Caco-2 (cell line): ENCODE measurements around the gene KRT81. TPM values are rescaled to one million over a fixed set of nuclear protein-coding genes. Genes with fewer than 3 reads are reported as not detected.

Experiments
- BruUV-seq: library from RNA; stranded (reverse); fragments of 400-500 nt; replicated peaks from 2 replicates; lab custom pipeline; 2021; lab: Mats Ljungman, UMichigan
- CTCF ChIA-PET: fragments of 300-600 bp; sonication (Branson Sonifier 250); formaldehyde crosslinking; loops from one replicate; lab custom pipeline; 2022; ENCODE audit warnings: antibody characterized with exemption; lab: Charles Lee
- POLR2A ChIA-PET: fragments of 300-600 bp; sonication (Branson Sonifier 250); formaldehyde crosslinking; loops from one replicate; lab custom pipeline; 2022; ENCODE audit warnings: antibody characterized with exemption; lab: Charles Lee
- DNase-seq, 2 experiments: peaks; one replicate each; pipeline versions ENCODE4 v3.0.0 to v3.0.0-alpha.2; 2020 to 2022
- H3K27me3 ChIP-seq: replicated peaks from 2 replicates; pipeline ENCODE4 v1.6.0; 2011; ENCODE audit warnings: low read length; ENCODE audit not compliant: control insufficient read depth, insufficient read depth
- H3K36me3 ChIP-seq: 2 replicates; pipeline ENCODE4 v1.5.1; 2011; ENCODE audit warnings: low read length; ENCODE audit not compliant: control insufficient read depth, insufficient read depth
- H3K4me1 ChIP-seq: fragments of 250-450 bp; sonication (Bioruptor Pico); 2 replicates; pipeline ENCODE4 v1.5.1; 2020; ENCODE audit warnings: mild to moderate bottlenecking
- H3K4me3 ChIP-seq: 2 replicates; pipeline ENCODE4 v1.5.1; 2011; ENCODE audit warnings: low read depth, mild to moderate bottlenecking, control low read depth, low read length
- H3K9me3 ChIP-seq: fragments of 250-450 bp; sonication (Bioruptor Pico); 2 replicates; pipeline ENCODE4 v1.5.1; 2020; ENCODE audit warnings: mild to moderate bottlenecking, moderate library complexity
- H3K27ac Mint-ChIP-seq: one replicate; pipeline ENCODE4 v1.8.0; 2022; ENCODE audit warnings: mixed read lengths; ENCODE audit not compliant: unreplicated experiment
- H3K27me3 Mint-ChIP-seq: one replicate; pipeline ENCODE4 v1.8.0; 2022; ENCODE audit warnings: mixed read lengths; ENCODE audit not compliant: insufficient read depth, unreplicated experiment
- H3K36me3 Mint-ChIP-seq: one replicate; pipeline ENCODE4 v1.8.0; 2022; ENCODE audit warnings: mild to moderate bottlenecking, mixed read lengths; ENCODE audit not compliant: insufficient read depth, unreplicated experiment
- H3K4me1 Mint-ChIP-seq: one replicate; pipeline ENCODE4 v1.8.0; 2022; ENCODE audit warnings: low read depth, mixed read lengths; ENCODE audit not compliant: unreplicated experiment
- H3K4me3 Mint-ChIP-seq: one replicate; pipeline ENCODE4 v1.8.0; 2022; ENCODE audit warnings: mild to moderate bottlenecking, moderate library complexity, mixed read lengths; ENCODE audit not compliant: unreplicated experiment
- H3K9me3 Mint-ChIP-seq: one replicate; pipeline ENCODE4 v1.8.0; 2022; ENCODE audit warnings: mixed read lengths; ENCODE audit not compliant: unreplicated experiment
- intact Hi-C: fragments of 100-400 bp; cut with micrococcal nuclease; formaldehyde crosslinking; loops from one replicate; pipeline ENCODE4 v1.10.0; 2022; ENCODE audit not compliant: unreplicated experiment
- total RNA-seq: library from RNA; stranded (reverse); gene quantifications from 2 replicates; pipeline ENCODE4 v1.2.3, GENCODE V29; 2022
- TF ChIP-seq, protein P1 (sequence below), 2 experiments: fragments of 200-600 bp in 1 of 2; IDR thresholded peaks; 1 replicate in 1 of 2; 2 replicates in 1 of 2; pipeline versions ENCODE4 v1.5.1 to v1.8.0; 2011 to 2022; ENCODE audit warnings: antibody characterized with exemption in 1 of 2, control low read depth in 1 of 2, inconsistent platforms in 1 of 2, low read depth in 1 of 2, low read length in 1 of 2, mild to moderate bottlenecking in 1 of 2, moderate library complexity in 1 of 2; ENCODE audit not compliant: insufficient read depth in 1 of 2, severe bottlenecking in 1 of 2, unreplicated experiment in 1 of 2

KRT81 gene
- total RNA-seq, 1 experiment from 2014 or later: 0.45 TPM

DNA sequence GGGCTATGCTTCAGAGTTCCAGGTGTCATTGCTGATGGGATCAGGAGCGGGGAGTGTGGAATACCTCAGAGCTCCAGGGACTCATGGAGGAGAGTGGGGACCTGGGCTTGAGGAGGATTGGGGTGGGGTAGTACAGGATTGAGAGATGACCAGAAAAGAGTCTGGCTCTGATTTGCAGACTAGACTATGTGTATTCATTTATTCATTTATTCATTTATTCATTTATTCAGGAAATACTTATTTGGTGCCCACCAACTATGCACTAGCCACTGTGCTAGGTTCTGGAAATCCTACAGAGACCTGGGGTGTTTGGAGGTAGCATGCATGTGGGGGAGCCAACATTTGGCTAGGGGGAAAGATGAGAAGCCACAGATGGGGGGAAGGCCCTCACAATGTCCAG lies 30.7 kb upstream of the KRT81 start:
- Mint-ChIP-seq H3K9me3 (no peaks in the 10 kb centered on the region), H3K4me1 (no peaks in the 10 kb centered on the region), H3K27ac (no peak overlapping the region), H3K36me3 (no peaks in the 10 kb centered on the region), H3K4me3 (no peak overlapping the region), H3K27me3 (peaks cover 5% of the 10 kb centered on the region)
- H3K36me3 ChIP-seq: no peaks in the 10 kb centered on the region
- no peaks in the 10 kb centered on the region; the same call in none of the 2 replicates for H3K27me3 ChIP-seq
- intact Hi-C loops: no loop called here
- TF ChIP-seq, protein P1, sequence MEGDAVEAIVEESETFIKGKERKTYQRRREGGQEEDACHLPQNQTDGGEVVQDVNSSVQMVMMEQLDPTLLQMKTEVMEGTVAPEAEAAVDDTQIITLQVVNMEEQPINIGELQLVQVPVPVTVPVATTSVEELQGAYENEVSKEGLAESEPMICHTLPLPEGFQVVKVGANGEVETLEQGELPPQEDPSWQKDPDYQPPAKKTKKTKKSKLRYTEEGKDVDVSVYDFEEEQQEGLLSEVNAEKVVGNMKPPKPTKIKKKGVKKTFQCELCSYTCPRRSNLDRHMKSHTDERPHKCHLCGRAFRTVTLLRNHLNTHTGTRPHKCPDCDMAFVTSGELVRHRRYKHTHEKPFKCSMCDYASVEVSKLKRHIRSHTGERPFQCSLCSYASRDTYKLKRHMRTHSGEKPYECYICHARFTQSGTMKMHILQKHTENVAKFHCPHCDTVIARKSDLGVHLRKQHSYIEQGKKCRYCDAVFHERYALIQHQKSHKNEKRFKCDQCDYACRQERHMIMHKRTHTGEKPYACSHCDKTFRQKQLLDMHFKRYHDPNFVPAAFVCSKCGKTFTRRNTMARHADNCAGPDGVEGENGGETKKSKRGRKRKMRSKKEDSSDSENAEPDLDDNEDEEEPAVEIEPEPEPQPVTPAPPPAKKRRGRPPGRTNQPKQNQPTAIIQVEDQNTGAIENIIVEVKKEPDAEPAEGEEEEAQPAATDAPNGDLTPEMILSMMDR (IDR thresholded peaks at IDR 0.05; ENCODE audit: insufficient read depth in 1 of 2, low read depth in 1 of 2, low read length in 1 of 2, severe bottlenecking in 1 of 2, unreplicated experiment in 1 of 2): no peak
- POLR2A ChIA-PET: no interaction called here
- CTCF ChIA-PET: no interaction called here
- no TSS peak for BruUV-seq
- H3K4me1 ChIP-seq: no peaks in the 10 kb centered on the region
- no peaks in the 10 kb centered on the region for H3K9me3 ChIP-seq
- DNase-seq: no peak
- no peak overlapping the region for H3K4me3 ChIP-seq

DNA sequence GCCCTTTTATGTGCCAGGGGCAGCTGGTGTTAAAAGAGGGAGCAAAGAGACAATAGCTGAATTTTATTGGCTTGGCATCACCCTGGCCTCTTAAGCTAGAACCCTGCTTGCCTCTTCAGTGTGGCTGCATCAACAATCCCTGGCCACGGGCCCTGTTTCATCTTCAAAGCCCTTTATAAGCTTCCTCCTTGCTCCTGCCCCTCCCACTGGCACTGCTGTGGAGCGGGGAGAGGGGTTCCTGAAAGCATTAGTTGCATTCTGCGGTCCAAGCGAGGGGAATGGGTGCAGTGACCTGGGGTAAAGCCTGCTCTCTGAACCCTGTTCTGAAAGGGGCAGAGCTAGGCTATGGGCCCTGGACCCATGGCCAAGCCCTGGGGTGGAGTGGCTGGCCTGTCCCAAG lies 30.1 kb upstream of the KRT81 start:
- Histone ChIP-seq H3K4me1 (no peaks in the 10 kb centered on the region), H3K27me3 (no peaks in the 10 kb centered on the region; the same call in none of the 2 replicates), H3K36me3 (no peaks in the 10 kb centered on the region), H3K4me3 (no peak overlapping the region), H3K9me3 (no peaks in the 10 kb centered on the region)
- CTCF ChIA-PET: interaction anchor here (1.3 kb wide), 1 partner anchor 10 kb away, joined by 3 read pairs; no protein-coding TSS in a partner anchor
- TF ChIP-seq, protein P1 (IDR thresholded peaks at IDR 0.05; ENCODE audit: insufficient read depth in 1 of 2, low read depth in 1 of 2, low read length in 1 of 2, severe bottlenecking in 1 of 2, unreplicated experiment in 1 of 2): no peak
- Mint-ChIP-seq H3K27me3 (peaks cover 5% of the 10 kb centered on the region), H3K4me1 (no peaks in the 10 kb centered on the region), H3K4me3 (no peak overlapping the region), H3K36me3 (no peaks in the 10 kb centered on the region), H3K9me3 (no peaks in the 10 kb centered on the region), H3K27ac (no peak overlapping the region)
- POLR2A ChIA-PET: no interaction called here
- no TSS peak for BruUV-seq
- intact Hi-C loops: loop anchor here (1.0 kb wide), 1 partner anchor 25 kb away; no protein-coding TSS in a partner anchor
- no peak for DNase-seq

DNA sequence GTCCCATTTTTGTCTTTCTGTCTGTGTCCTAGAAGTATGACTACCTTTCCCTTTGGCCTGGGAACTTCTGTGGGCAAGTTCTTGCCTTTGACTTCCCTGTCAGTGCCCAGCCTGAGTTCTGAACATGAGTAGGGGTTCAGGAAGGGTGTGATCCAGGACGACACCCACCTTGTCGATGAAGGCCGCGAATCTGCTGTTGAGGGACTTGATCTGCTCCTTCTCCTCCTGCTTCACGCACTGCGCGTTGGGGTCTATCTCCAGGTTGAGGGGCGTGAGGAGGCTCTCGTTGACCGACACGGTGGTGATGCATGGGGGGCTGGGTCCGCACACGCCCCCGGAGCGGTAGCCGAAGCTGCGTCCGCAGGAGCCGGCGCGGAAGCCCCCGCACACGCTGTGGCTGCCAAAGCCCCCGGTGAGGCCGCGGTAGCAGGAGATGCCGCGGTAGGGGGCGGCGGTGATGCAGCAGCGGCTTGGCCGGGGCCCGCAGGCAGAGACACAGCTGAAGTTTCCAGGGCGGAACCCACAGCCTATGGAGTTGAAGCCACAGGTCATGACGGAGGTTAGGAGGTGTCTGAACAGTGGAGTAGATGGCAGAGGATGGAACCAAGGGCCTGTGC lies 29.6 kb upstream of the KRT81 start, which contains the start of gene KRT83:
Gene KRT83 (minus strand): TSS at position 615 of the 617 bp plus-strand sequence. CDS start 63 bp downstream, at position 552.
- H3K4me1 ChIP-seq: no peaks in the 10 kb centered on the region
- TF ChIP-seq, protein P1 (IDR thresholded peaks at IDR 0.05; ENCODE audit: insufficient read depth in 1 of 2, low read depth in 1 of 2, low read length in 1 of 2, severe bottlenecking in 1 of 2, unreplicated experiment in 1 of 2): no peak
- no peaks in the 10 kb centered on the region; the same call in none of the 2 replicates for H3K27me3 ChIP-seq
- Mint-ChIP-seq H3K4me3 (no peak within 1 kb of the TSS), H3K27me3 (peaks cover 5% of the 10 kb centered on the region), H3K36me3 (no peaks in the 10 kb centered on the region), H3K4me1 (peaks cover 5% of the 10 kb centered on the region), H3K27ac (no peak within 1 kb of the TSS), H3K9me3 (no peaks in the 10 kb centered on the region)
- BruUV-seq: no TSS peak
- intact Hi-C loops: loop anchor here (1.0 kb wide), 1 partner anchor 25 kb away; no protein-coding TSS in a partner anchor
- no peak within 1 kb of the TSS for H3K4me3 ChIP-seq
- ChIA-PET POLR2A (no interaction called here), CTCF (interaction anchor here (1.3 to 2.6 kb wide), 2 partner anchors 9 to 164 kb away, joined by 3 to 11 read pairs; no protein-coding TSS in a partner anchor)
- no peak for DNase-seq
- H3K9me3 ChIP-seq: no peaks in the 10 kb centered on the region
- no peaks in the 10 kb centered on the region for H3K36me3 ChIP-seq
